HG03095 (cell line): ENCODE measurements around the gene GLYR1.

Source experiments
- ATAC-seq: cut with Tn5 transposase; IDR thresholded peaks from one replicate; pipeline ENCODE4 v1.9.1; 2021; ENCODE audit warnings: moderate library complexity; ENCODE audit not compliant: unreplicated experiment

GLYR1 gene

GRCh38 chr16:4811242-4811641 is 35.8 kb downstream of the GLYR1 start:
- ATAC-seq = no peak

DNA sequence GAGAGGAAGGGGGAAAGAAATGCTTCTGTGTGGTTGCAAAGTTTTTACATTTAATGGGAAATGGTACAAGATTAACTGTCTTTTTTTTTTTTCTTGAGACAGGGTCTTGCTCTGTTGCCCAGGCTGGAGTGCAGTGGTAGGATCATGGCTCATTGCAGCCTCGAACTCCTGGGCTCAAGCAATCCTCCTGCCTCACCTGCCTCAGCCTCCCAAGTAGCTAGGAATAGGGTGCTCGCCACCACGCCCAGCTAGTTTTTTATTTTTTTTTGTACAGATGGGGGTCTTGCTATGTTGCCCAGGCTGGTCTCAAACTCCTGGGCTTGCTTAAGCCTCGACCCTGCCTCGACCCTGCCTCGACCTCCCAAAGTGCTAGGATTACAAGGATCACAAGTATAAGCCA is 40.8 kb downstream of the GLYR1 start:
- ATAC-seq = no peak

DNA sequence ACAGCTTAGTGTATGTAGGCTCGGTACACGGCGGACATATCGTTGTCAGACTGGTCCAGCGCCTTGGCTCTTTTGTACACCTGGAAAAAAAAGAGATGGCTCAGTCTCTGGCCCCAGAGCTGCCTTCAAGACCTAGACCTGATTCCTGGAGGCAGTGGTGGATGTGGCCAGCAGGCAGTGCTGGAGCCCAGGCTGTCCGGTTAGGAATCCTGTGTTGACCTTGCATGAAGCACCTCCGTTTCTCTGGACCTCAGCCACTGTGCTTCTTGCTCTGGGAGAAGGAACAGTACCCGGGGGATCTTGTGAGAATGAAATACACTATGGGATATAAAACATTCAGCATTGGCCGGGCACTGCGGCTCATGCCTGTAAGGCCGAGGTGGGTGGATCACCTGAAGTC is 41.9 kb downstream of the GLYR1 start:
- no peak for ATAC-seq

- no peak for ATAC-seq
Observed at GRCh38 chr16:4803898-4804762, 43.0 kb downstream of the GLYR1 start.

DNA sequence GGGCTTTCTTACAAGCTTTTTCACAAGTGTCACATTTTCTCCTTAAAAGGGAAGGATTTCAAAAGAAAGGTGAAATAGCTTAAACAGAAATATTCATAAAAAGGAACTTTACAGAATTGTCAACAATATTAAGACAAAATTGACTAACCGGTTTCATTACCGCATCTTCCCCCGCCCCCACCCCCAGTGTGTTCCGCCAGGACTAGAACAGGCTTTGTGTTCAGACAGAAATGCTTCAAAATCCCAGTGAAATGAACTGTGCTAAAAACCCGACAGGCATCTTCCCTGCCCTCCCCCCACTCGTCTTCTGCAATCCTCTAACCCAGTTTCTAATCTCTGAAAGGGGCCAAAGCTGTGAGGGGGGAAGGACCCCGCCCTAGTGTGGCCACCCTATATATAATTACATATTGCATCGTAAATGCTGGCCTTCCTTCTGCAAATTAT is 43.7 kb downstream of the GLYR1 start:
- no peak for ATAC-seq

- ATAC-seq = peak; percentile 90
Observed at GRCh38 chr16:4802659-4803287, 44.3 kb downstream of the GLYR1 start.

GRCh38 chr16:4801962-4802658 is 45.0 kb downstream of the GLYR1 start, which contains the start of gene ROGDI:
Gene ROGDI, minus strand, starts transcription at chr16:4802633. Its CDS starts 62 bp downstream, at chr16:4802571.
- ATAC-seq = peak; percentile 52

DNA sequence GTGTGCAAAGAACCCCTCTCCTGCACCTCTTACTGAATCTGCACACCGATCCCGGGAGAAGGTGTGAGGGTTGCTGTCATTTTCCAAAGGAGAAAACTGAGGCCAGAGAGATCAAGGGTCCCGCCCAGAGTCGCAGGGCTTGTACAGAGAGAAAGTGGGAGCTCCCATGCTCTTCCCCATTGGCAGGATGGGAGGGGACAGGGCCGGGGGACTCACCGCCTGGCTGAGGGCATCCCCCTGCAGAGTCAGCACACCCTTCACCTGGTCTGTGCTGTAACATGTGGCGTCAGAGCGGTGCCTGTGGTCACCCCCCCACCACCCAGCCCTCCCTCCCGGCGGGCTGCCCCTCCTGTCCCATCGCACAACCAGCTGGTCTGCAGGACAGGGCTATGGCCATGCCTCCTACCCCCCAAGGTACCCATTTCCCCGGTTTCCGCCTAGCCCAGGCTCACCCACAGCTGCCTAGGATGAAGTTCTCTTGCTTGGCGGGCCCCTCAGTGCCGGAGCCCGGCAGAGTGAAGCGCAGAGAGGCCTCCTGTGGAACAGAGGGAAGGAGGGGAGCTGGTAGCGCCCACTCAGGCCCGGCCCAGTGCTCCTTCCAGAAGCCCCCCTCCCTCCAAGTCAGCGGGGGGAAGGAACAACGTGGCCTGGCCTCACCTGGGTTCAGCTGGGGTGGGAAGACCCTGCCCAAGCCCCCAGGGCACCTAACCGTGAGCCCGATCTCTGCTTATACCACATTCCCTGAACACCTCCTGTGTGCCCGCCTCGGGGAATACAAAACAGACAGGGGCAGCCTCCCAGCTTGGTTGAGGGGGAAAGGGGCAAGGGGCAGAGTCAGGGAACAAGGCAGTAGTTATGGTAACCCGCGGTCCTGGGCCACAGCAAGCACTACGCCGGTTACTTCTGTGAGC is 45.8 kb downstream of the GLYR1 start:
- no peak for ATAC-seq

GRCh38 chr16:4800290-4801041 is 46.6 kb downstream of the GLYR1 start:
- no peak for ATAC-seq

DNA sequence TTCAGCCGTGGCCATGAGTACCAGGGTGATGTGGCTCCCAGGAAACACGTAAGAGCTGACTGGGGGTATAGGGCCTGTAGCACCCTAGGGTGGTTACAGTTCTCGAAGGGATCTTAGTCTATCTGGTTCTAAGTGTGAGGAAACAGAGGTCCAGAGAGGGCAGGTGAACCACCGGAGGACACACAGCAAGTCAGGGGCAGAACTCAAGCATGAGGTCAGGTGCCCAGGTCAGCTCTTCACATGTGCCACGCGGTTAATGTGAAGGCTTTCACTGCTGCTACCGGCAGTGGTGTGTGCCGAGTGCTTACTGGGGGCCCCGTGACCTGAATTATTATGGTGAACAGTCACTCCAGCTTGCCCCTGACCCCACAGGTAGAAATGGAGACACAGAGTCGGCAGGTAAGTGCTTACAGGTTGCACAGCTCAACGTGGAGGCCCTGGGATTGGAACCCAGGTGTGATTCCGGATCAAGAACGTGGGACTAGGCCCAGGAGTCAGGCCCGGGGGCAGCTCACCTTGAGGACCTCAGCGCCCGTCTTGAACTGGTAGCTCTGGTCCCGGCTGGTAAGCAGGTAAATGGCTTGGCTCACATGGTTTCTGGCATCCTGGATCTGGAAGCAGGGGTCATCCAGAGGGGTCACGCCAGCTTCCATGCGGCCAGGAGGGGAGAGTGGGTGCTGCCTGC is 47.8 kb downstream of the GLYR1 start:
- no peak for ATAC-seq

DNA sequence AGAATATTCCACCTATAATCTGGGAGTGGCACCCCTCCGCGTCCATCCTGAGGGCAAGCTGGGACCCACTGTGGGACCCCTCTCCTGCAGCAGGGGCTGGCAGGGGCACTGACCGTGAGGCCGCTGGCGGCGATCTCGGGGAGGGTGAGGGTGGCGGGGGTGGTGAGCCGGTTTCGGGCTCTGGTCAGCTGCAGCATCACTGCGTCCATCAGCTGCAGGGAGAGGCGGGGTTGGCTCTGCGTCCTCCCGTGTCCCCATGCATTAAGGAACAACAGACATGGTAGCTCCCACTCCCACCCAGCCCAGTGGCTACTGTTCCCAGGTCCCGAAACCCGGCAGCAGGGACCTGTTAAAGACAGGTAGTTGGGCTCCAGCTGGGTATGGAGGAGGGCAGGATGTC is 48.6 kb downstream of the GLYR1 start:
- ATAC-seq = no peak

DNA sequence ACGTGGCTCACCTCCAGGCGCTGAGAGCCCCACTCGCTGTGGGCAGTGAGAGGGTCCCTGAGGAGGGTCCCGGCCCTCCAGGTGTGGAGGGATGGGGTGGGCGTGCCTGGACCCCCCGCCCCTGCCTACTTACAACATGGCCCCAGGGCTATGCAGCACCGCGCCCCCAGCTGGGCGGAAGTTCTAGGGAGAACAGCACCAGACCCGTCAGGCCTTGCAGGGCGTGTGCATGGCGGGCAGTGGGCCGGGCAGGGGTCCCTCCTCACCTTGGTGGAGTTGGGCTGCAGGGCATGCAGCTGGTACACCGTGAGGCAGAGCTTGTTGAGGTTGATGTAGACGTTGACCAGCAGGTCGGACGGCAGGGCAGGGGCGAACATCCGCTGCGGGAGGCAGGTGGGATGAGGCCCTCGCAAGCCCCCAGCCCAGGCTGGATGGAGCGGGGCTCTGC is 49.3 kb downstream of the GLYR1 start:
- ATAC-seq = no peak

DNA sequence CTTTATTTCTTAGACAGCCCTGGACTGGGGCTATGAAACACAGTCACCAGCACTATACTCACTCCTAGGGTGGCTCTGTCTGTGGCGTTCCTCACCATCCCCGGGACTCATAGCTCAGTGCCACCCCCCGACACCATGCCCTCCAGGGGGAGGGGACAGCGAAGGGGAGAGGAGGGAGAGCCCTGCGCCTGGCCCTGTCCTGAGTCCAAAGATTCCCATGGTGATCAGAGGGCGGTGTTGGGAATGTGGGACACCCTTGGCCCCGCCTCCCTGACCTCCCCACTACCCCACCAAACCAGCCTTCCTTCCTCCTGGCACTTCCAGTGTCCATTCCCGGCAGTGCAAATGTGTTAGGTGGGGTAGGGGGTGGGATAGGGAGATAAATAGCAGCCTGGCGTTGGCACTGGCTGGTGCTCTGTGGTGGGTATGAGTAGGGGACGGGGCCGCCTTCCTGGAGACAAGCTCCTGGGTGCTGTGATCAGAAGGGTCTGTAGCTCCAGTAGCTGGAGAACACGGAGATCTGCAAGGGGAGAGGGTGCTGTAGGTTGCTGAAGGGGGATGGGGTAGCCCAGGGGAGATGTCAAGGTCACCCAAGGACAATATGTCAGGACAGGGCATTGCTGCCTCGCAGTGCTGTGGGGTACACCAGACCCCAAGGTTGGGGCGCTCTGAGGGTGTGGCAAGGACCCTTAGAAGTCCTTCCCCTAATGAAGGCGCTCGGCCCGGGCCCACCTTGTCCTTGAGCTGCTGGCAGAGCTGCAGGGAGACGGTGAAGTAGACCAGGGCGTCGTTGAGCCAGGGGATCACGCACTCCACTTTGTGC is 49.9 kb downstream of the GLYR1 start:
- ATAC-seq = no peak

DNA sequence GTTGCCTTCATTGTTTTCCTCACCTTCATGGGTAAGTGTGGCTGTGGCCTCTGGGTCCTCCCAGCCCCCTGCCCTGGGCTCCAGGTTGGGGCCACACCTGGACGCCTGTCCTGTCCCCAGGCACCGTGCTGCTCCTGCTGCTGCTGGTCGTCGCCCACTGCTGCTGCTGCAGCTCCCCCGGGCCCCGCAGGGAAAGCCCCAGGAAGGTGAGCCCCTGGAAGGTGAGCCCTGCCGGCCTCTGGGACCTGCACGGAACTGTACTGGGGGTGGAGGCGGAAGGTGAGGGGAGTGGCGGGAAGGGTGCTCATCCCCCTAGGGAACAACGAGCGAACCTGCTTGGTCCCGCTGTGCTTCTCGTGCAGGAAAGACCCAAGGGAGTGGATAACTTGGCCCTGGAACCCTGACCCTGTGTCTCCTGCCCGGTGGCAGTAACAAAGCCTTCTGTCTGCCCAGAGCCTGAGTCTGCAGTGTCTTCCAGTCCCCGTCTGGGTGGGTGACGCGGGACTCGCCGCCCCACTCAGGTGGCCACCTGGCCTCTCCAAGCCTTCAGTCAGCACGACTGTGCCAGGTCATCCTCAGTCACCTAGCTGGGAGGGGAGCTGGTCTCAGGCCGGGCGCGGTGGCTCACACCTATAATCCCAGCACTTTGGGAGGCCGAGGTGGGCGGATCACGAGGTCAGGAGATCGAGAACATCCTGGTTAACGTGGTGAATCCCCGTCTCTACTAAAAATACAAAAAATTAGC is 51.1 kb downstream of the GLYR1 start:
- no peak for ATAC-seq

DNA sequence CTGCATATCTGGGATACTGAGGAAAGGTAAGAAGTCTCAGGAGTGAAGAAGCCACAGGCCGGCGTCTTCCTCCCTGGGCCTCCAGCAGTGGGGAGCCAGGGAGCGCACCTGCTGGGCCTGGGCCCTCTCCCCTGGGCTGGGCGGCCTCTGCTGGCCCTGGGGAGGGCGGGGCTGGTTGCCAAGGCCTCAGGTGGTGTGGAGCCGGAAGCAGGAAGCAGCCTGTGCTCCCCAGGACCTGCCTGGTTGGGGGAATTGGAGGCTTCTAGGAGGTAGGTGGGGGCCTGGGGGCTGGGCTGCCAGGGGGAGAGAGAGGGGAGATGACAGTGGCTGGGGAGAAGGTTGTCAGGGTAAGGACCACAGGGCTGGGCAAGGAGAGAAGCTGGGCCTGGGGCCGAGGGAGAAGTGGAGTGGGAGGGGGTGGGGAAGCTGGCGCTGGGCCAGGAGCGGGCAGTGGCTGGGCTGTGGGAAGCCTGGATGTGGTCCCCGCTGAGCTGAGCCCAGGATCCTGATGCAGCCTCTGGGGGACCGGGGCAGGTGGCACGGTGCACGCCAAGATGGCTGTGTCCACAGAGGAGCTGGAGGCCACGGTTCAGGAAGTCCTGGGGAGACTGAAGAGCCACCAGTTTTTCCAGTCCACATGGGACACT is 51.8 kb downstream of the GLYR1 start, which contains the start of gene SMIM22:
TSS of gene SMIM22 (plus strand) at position 189 of the 647 bp plus-strand sequence. CDS start at position 555, 366 bp downstream.
- no peak for ATAC-seq

GRCh38 chr16:4792951-4793513 is 54.1 kb downstream of the GLYR1 start:
- no peak for ATAC-seq

DNA sequence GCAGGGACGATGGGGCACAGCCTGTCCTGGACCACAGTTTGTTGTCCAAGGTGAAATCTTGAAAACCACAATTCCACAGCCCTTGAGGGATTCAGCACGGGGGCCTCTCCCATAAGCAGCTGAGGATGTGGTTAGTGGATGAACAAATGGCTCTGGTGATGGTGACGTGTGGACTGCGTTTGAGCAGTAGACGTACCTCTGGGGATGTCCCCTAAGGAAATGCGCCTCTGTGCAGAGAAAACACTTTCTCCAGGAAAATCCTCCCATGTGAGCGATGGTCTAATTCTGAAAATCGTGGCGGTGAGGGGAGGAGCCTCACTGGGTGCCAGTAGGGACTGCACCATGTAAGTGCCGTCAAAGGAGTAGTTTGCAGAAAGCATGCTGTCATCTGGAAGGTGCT is 56.2 kb downstream of the GLYR1 start:
- no peak for ATAC-seq
